B cell (primary cell): ENCODE results near the gene MGAT1.

ENCODE experiments used
- EZH2 ChIP-seq: IDR thresholded peaks from 2 replicates; pipeline ENCODE4 v1.6.1; 2012; ENCODE audit warnings: borderline replicate concordance, low read depth, mild to moderate bottlenecking, moderate library complexity, low read length; ENCODE audit not compliant: insufficient read depth, poor library complexity, severe bottlenecking
- TF ChIP-seq, protein P1 (sequence below): fragments of 200-600 bp; IDR thresholded peaks from one replicate; pipeline ENCODE4 v1.8.0; 2022; ENCODE audit warnings: antibody characterized with exemption, mild to moderate bottlenecking

- TF ChIP-seq EZH2: no peak
- TF ChIP-seq, protein P1, sequence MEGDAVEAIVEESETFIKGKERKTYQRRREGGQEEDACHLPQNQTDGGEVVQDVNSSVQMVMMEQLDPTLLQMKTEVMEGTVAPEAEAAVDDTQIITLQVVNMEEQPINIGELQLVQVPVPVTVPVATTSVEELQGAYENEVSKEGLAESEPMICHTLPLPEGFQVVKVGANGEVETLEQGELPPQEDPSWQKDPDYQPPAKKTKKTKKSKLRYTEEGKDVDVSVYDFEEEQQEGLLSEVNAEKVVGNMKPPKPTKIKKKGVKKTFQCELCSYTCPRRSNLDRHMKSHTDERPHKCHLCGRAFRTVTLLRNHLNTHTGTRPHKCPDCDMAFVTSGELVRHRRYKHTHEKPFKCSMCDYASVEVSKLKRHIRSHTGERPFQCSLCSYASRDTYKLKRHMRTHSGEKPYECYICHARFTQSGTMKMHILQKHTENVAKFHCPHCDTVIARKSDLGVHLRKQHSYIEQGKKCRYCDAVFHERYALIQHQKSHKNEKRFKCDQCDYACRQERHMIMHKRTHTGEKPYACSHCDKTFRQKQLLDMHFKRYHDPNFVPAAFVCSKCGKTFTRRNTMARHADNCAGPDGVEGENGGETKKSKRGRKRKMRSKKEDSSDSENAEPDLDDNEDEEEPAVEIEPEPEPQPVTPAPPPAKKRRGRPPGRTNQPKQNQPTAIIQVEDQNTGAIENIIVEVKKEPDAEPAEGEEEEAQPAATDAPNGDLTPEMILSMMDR: no peak
Measured at GRCh38 chr5:180785794-180786221, 16.8 kb downstream of the MGAT1 start.
